Spleen (tissue), 7 donors: ENCODE results near the gene TAS2R20.

ENCODE experiments used
- CTCF ChIP-seq, 11 experiments: fragments of 200-600 bp in 7 of 11; fragments of 450-650 bp in 4 of 11; sonication (generic) in 4 of 11; IDR thresholded peaks in 8 of 11; conservative IDR thresholded peaks in 3 of 11; 1 replicate in 7 of 11; 2 replicates in 4 of 11; pipeline versions ENCODE4 v1.4.0 to v1.8.0; 2016 to 2021; ENCODE audit warnings: antibody characterized with exemption in 11 of 11, inconsistent platforms in 4 of 11, mild to moderate bottlenecking in 1 of 11
- POLR2A ChIP-seq, 3 donors: fragments of 450-650 bp; IDR thresholded peaks; one replicate each; pipeline ENCODE4 v1.5.1; 2017; ENCODE audit warnings: antibody characterized with exemption in 3 of 3, mild to moderate bottlenecking in 1 of 3
- POLR2AphosphoS5 ChIP-seq, 3 donors: sonication (generic); formaldehyde crosslinking; IDR thresholded peaks; one replicate each; pipeline ENCODE4 v1.5.1; 2017; ENCODE audit warnings: antibody characterized with exemption in 3 of 3
- donor health status: DM: no; HTN: no; CAD: no; lungs with moderate emphysema.
- donor health status: DM: no; HTN: no; CAD: no.
- donor health status: DM: no; HTN: no; CAD: no.

DNA sequence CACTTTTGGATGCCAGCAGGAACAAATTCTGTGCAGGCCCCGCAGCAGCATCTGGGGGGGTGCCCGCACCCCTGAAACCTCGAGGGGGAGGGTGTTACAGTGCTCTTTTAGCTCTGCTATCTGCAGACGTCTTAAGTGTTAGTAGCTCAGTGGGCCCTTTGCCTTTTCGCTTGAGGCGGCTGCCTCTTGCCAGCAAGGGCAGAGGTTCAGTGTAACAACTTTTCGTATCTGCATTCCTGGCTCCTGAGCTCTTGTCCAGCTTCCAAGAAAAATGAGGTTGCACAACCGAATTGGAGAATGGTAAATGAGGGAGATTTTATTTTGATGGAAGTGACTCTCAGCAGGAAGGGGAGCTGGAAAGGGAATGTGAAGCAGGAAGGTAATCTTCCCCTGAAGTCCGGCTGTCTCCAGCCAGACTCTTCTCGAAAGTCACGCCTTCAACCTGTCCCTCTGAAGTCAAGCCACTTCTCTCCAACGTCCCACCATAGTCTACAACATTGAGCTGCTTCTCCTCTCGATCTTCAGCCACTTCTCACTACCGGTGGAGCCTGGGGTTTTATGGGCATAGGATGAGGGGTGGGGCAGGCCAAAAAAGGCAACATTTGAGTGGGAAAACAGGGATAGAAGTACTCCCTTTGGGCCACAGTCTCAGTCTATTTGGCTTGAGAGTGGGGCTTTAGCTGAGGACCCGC lies 29.2 kb downstream of the TAS2R20 start:
- TF ChIP-seq CTCF (IDR thresholded peaks at IDR 0.05 in 8 of 11, conservative IDR thresholded peaks at IDR 0.05 in 3 of 11) (no peak), POLR2A (IDR thresholded peaks at IDR 0.05) (no peak), POLR2AphosphoS5 (IDR thresholded peaks at IDR 0.05) (no peak)
